GM21360 (cell line): Measurements from ENCODE around the gene ADGRA3.

Experiments used
- ATAC-seq: cut with Tn5 transposase; IDR thresholded peaks from one replicate; pipeline ENCODE4 v1.9.1; 2021; ENCODE audit warnings: mild to moderate bottlenecking, moderate library complexity; ENCODE audit not compliant: unreplicated experiment

ADGRA3 gene

GRCh38 chr4:22514001-22514400 lies 1.9 kb downstream of the ADGRA3 start:
- ATAC-seq: no peak

- ATAC-seq: no peak
Observed at GRCh38 chr4:22512306-22512705, 3.6 kb downstream of the ADGRA3 start.

GRCh38 chr4:22510750-22511149 lies 5.1 kb downstream of the ADGRA3 start:
- no peak for ATAC-seq

GRCh38 chr4:22508376-22508775 lies 7.5 kb downstream of the ADGRA3 start:
- ATAC-seq: no peak

GRCh38 chr4:22504922-22505321 lies 10.9 kb downstream of the ADGRA3 start:
- ATAC-seq: no peak

- no peak for ATAC-seq
Observed at GRCh38 chr4:22504447-22504846, 11.4 kb downstream of the ADGRA3 start.

GRCh38 chr4:22502895-22503814 lies 12.7 kb downstream of the ADGRA3 start:
- ATAC-seq: no peak

GRCh38 chr4:22501715-22502095 lies 14.2 kb downstream of the ADGRA3 start:
- ATAC-seq: no peak

- no peak for ATAC-seq
Observed at GRCh38 chr4:22500831-22501714, 14.8 kb downstream of the ADGRA3 start.

GRCh38 chr4:22500128-22500611 lies 15.7 kb downstream of the ADGRA3 start:
- no peak for ATAC-seq

GRCh38 chr4:22498866-22499265 lies 17.0 kb downstream of the ADGRA3 start:
- no peak for ATAC-seq

- no peak for ATAC-seq
Observed at GRCh38 chr4:22496165-22496813, 19.6 kb downstream of the ADGRA3 start.

GRCh38 chr4:22493523-22493922 lies 22.3 kb downstream of the ADGRA3 start:
- ATAC-seq: no peak

GRCh38 chr4:22492987-22493386 lies 22.9 kb downstream of the ADGRA3 start:
- ATAC-seq: no peak

GRCh38 chr4:22491939-22492338 lies 23.9 kb downstream of the ADGRA3 start:
- ATAC-seq: no peak

GRCh38 chr4:22490718-22491315 lies 25.0 kb downstream of the ADGRA3 start:
- no peak for ATAC-seq

GRCh38 chr4:22488106-22488505 lies 27.8 kb downstream of the ADGRA3 start:
- ATAC-seq: no peak

- no peak for ATAC-seq
Observed at GRCh38 chr4:22487328-22487727, 28.5 kb downstream of the ADGRA3 start.

GRCh38 chr4:22486276-22486675 lies 29.6 kb downstream of the ADGRA3 start:
- no peak for ATAC-seq

- no peak for ATAC-seq
Observed at GRCh38 chr4:22485737-22486136, 30.1 kb downstream of the ADGRA3 start.

GRCh38 chr4:22483551-22483981 lies 32.3 kb downstream of the ADGRA3 start:
- ATAC-seq: no peak
